Ovary (tissue), 3 donors: ENCODE measurements around the gene TAS2R14.

Source experiments
- EP300 ChIP-seq: sonication (generic); formaldehyde crosslinking; IDR thresholded peaks from one replicate; pipeline ENCODE4 v1.6.1; 2017; ENCODE audit warnings: antibody characterized with exemption
- POLR2A ChIP-seq: fragments of 450-650 bp; IDR thresholded peaks from one replicate; pipeline ENCODE4 v1.6.1; 2017; ENCODE audit warnings: antibody characterized with exemption, mild to moderate bottlenecking, moderate library complexity
- TF ChIP-seq, protein P1 (sequence below), 3 donors: fragments of 450-650 bp in 2 of 3; fragments of 200-600 bp in 1 of 3; IDR thresholded peaks; one replicate each; pipeline versions ENCODE4 v1.5.1 to v1.8.0; 2016 to 2022; ENCODE audit warnings: antibody characterized with exemption in 3 of 3, mild to moderate bottlenecking in 1 of 3
- donor health status: DM: no; HTN: no; CAD: no.

DNA sequence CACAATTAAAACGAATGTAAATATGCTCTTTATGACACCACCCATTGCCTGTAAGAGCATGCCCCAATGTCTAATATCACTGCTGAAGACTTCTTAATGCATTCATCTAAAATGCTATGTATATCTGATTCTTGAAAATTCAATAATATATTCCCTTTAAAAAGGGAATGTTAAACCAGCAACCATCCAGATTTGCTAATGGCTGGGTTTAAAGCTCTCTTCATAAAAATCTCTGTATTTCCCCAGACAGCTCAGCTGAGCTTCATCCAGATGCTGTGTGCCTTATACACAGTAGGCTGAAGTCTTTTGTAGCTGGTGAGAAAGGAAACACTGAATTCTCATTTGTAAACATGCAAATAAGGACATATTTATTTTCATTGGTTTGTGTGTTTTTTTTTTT, at the start of gene TAS2R14:
- TF ChIP-seq, protein P1, sequence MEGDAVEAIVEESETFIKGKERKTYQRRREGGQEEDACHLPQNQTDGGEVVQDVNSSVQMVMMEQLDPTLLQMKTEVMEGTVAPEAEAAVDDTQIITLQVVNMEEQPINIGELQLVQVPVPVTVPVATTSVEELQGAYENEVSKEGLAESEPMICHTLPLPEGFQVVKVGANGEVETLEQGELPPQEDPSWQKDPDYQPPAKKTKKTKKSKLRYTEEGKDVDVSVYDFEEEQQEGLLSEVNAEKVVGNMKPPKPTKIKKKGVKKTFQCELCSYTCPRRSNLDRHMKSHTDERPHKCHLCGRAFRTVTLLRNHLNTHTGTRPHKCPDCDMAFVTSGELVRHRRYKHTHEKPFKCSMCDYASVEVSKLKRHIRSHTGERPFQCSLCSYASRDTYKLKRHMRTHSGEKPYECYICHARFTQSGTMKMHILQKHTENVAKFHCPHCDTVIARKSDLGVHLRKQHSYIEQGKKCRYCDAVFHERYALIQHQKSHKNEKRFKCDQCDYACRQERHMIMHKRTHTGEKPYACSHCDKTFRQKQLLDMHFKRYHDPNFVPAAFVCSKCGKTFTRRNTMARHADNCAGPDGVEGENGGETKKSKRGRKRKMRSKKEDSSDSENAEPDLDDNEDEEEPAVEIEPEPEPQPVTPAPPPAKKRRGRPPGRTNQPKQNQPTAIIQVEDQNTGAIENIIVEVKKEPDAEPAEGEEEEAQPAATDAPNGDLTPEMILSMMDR (IDR thresholded peaks at IDR 0.05): no peak
- TF ChIP-seq POLR2A (no peak), EP300 (no peak)
